Measurements from ENCODE around the gene JOSD2.
"Not testable (repeated sequence)": the region's sequence is repeated elsewhere in the genome, so short reads cannot be mapped to it uniquely, and the experiment has no call there.

Gene JOSD2

GRCh38 chr19:50546527-50547221 is 35.7 kb upstream of the JOSD2 start:
- no peak for DNase-seq (ENCODE audit: low read depth)

DNA sequence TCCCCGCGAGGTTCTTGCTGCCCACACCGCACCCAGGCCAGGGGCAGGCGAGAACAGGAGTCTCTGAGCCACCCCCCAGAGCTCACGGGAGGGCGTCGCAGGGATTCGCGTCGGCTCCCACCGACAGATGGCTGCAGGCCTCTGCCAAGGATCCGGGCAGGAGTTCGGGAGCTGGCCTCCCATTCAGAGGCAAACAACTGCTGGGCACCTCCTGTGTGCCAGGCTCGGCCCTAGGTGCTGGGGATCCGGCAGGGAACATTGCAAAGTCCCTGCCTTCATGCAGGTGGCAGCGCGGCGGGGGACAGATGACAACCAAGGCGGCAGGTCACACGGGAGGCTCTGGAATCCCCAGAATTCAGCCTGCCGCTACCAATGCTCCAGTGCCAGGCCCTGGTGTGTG is 32.0 kb upstream of the JOSD2 start:
- DNase-seq (ENCODE audit: low read depth) = no peak

DNA sequence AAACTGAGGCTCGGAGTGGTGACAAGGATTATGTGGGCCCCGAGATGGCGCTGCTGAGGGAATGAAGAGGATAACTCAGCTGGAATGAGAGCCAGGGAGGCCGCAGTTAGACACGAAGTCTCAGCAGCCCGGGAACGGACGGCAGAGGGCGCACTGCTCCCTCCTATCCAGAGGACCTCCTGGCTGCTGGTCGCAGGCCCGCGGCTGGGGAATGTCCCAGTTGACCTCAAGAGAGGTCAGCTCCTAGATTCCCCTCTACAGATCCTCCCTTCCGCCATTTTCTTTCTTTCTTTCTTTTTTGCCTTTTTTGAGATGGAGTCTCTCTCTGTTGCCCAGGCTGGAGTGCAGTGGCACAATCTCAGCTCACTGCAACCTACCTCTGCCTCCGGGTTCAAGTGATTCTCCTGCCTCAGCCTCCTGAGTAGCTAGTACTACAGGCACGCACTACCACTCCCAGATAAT is 26.8 kb upstream of the JOSD2 start:
- DNase-seq (ENCODE audit: low read depth) = peak; percentile 30

GRCh38 chr19:50537306-50537685 is 26.3 kb upstream of the JOSD2 start:
- DNase-seq (ENCODE audit: low read depth) = no peak

- DNase-seq (ENCODE audit: low read depth) = no peak
Measured at GRCh38 chr19:50536662-50537305, 25.8 kb upstream of the JOSD2 start.

- DNase-seq (ENCODE audit: low read depth) = no peak
Measured at GRCh38 chr19:50535672-50536187, 24.7 kb upstream of the JOSD2 start.

GRCh38 chr19:50534478-50534877 is 23.5 kb upstream of the JOSD2 start:
- no peak for DNase-seq (ENCODE audit: low read depth)

- DNase-seq (ENCODE audit: low read depth) = no peak
Measured at GRCh38 chr19:50532952-50533351, 22.0 kb upstream of the JOSD2 start.

DNA sequence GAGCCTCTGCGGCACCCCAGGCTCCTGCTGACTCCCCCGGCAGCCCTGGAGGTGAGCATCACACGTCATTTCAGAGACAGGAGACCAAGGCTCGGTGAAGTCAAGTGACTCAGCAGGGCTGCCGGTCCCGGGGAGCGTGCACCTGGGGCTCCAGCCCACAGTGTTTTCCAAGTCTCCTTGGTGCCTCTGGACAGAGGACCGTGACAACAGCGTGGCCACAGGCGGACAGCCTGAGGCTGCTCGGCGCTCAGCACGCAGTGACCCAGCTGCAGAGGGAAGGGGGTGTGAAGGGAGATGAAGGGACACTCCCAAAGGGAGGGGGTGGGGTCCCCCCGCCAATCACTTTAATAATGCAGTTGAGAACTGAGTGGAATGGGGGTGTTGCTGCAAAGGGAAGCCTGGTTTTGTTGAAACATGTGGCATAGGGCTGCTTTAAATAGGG is 20.2 kb upstream of the JOSD2 start:
- DNase-seq (ENCODE audit: low read depth) = no peak

- not testable (repeated sequence) for DNase-seq (ENCODE audit: low read depth)
Measured at GRCh38 chr19:50528052-50528451, 17.1 kb upstream of the JOSD2 start.

DNA sequence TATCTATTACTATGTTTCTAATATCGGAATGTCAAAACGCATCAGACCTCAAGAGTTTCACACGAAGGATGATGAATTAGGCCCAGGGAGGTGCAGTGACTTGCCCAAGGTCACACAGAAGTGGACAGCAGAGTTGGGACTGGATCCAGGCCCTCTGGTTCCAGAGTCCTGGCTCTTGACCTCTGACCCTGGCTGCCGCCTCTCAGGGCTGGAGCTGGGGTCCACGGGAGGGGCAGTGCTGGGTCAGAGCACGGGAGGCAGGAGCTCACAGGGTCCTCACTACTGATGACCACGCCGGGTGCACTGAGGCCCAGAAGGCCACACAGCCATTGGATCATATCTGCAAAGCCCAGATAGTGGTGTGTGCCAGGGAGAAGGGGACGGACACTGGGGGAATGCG is 11.9 kb upstream of the JOSD2 start:
- DNase-seq (ENCODE audit: low read depth) = no peak

DNA sequence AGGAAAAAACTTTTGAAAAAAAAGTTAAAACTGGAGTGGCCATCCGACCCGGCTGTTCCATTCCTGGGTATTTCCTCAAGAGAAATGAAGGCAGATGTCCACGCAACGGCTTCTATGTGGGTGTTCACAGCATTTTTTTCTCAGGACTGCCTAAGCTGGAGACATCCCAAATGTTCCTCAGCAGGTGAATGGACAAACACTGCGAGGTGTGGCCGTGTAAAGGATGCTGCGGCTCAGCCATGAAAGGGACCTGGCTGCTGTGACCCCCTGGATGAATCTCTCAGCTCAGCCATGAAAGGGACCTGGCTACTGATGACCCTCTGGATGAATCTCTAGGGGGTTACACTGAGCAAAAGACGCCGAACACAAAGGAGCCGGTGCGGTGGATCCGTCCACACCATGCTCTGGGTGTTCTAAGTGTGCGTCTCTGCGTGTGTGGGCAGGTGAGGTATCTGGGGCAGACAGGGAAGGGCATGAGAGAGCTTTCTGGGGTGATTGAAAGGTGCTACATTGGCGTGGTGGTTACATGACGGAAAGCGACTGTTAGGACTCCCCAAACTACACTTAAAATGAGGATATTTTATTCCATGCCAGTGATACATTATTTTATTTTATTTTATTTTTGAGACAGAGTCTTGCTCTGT is 10.0 kb upstream of the JOSD2 start:
- DNase-seq (ENCODE audit: low read depth) = no peak

GRCh38 chr19:50519006-50519575 is 8.1 kb upstream of the JOSD2 start:
- DNase-seq (ENCODE audit: low read depth) = no peak

DNA sequence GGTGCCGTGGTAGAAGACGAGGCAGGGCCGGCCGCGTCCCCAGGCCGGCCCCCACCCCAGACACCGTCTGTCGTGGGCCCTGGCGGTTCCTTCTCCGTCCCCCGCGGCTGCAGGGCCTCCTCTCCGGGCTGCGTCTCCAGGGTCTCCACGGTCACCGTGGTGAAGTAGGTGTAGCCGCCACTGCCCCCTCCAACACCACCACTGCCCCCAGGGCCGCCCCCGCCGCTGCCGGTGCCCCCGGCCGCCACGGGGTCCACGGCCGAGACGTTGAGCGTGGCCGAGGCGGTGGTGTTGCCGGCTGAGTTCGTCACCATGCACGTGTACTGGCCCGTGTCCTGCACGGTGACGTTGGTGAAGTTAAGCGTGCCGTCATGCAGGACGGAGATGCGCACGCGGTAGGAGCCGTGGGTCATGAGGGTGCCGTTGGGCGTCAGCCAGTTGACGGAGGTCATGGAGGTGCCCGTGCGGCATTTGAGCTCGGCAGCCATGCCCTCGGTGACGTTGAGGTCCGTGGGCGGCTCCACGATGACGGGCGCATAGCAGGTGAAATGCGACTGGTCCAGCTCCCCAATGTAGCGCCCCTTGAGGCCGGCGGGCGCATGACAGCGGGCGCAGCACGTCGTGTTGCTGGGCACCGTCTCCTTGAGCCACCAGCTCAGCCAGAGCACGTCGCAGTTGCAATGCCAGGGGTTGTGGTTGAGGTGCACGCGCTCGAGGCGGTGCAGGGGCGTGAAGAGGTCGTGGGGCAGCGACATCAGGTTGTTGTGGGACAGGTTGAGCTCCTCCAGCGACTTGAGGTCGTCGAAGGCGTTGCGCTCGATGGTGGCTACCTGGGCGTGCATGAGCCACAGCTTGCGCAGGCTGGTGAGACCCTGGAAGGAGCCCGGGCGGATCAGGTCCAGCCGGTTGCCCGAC is 7.4 kb upstream of the JOSD2 start:
- no peak for DNase-seq (ENCODE audit: low read depth)

DNA sequence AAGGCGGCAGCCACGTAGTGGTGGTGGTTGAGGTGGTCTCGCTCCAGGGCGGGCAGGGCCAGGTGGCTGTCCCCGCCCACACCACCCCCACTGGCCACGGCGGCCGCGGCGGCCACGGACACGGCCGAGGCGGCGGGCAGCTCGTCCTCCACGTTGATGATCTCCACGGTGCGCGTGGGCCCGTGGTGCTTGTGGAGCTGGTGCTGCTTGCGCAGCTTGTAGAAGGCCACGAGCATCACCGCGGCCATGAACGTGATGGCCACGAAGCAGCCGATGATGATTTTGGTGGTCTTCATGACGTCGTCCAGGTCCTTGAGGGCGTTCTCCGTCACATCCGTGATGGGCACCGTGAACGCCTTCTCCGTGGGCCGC is 6.7 kb upstream of the JOSD2 start:
- DNase-seq (ENCODE audit: low read depth) = no peak

DNA sequence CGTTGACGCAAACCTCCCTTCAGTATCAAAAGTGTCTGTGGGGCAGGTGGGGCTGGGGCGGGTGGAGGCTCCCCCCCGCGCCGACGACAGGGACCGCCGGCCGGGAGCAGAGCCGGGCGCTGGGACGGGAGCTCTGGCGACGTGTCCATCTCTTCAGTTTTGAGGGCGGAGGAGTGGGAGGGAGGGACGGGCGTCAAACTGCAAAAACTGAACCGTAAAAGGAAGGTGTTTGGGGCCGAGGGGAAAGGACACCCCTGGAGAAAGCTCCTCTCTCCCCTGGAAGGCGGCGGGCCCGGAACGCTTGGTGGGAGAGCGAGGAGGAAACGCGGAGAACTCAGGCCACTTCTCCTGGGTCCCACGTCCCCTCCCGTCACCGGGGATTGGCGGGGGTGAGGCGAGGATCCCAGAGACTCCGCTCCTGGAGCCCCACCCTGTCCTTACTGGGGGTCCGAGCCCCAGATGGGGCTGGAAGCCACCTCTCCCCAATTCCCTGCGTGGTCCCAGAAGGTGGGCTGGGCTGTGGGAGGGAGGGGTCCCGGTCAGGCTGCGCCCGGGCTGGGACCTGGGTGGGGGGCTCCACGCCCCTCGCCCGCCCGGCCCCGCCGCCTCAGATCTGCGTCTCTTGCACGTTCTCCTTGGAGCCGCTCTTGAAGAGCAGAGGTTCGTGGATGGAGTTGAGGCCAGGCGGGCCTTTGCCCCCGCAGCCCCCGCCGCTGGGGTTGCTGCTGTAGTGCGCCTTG is 6.1 kb upstream of the JOSD2 start:
- no peak for DNase-seq (ENCODE audit: low read depth)

- DNase-seq (ENCODE audit: low read depth) = no peak
Measured at GRCh38 chr19:50516456-50516855, 5.5 kb upstream of the JOSD2 start.

GRCh38 chr19:50515168-50515561 is 4.2 kb upstream of the JOSD2 start:
- no peak for DNase-seq (ENCODE audit: low read depth)

- DNase-seq (ENCODE audit: low read depth) = no peak
Measured at GRCh38 chr19:50514346-50515167, 3.6 kb upstream of the JOSD2 start.

DNA sequence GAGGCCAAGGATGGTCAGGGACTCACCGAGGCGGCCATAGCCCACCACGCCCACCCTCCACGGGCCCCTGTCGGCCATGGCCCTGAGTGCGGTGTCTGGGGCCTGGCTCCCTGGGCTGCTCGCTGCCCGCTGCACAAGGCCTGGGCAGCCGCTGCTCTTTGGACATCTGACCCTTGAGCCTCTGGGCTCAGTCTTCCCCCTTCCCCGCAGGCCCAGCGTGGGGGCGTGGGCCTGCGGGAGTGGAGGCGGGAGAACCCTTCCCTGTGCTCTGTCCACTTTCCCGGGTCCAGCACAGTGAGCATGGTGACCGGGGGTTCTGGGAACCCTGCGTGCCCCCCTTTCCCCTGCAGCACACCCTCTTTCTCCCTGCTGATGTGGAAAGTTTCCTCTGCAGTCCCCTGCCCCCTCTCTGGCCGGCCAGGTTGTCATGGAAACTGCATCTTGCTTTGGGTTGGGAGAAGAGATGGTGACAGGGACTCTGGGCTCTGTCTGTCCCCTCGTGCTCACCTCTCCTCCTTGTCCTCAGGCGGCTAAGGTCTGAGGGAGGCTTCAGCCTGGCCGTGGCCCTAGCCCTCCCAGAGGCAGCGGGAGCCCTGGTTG is 2.9 kb upstream of the JOSD2 start, which contains the start of gene ASPDH:
TSS of gene ASPDH (minus strand) at position 168 of the 600 bp plus-strand sequence. CDS start at position 78, 90 bp downstream.
- DNase-seq (ENCODE audit: low read depth) = no peak

Data from stimulated activated CD8-positive, alpha-beta memory T cell treated with anti-CD3 and anti-CD28 coated beads, Interleukin-15, amount 100 ng/mL, for 1 hour (primary cell).